HG03139 (cell line): ENCODE measurements around the gene EYS.

Experiments used
- ATAC-seq: cut with Tn5 transposase; IDR thresholded peaks from one replicate; pipeline ENCODE4 v1.9.1; 2021; ENCODE audit not compliant: unreplicated experiment

EYS gene

GRCh38 chr6:64737418-64737817 is 969.6 kb downstream of the EYS start:
- ATAC-seq = no peak

GRCh38 chr6:64736421-64736950 is 970.5 kb downstream of the EYS start:
- no peak for ATAC-seq

- no peak for ATAC-seq
Observed at GRCh38 chr6:64733433-64733832, 973.6 kb downstream of the EYS start.

GRCh38 chr6:64732888-64733287 is 974.1 kb downstream of the EYS start:
- no peak for ATAC-seq

- no peak for ATAC-seq
Observed at GRCh38 chr6:64729522-64729921, 977.5 kb downstream of the EYS start.

GRCh38 chr6:64727075-64727474 is 980.0 kb downstream of the EYS start:
- no peak for ATAC-seq

- ATAC-seq = no peak
Observed at GRCh38 chr6:64724091-64724490, 982.9 kb downstream of the EYS start.

GRCh38 chr6:64723327-64724058 is 983.5 kb downstream of the EYS start:
- no peak for ATAC-seq

GRCh38 chr6:64721865-64722264 is 985.2 kb downstream of the EYS start:
- no peak for ATAC-seq

GRCh38 chr6:64717281-64717680 is 989.7 kb downstream of the EYS start:
- no peak for ATAC-seq

- no peak for ATAC-seq
Observed at GRCh38 chr6:64715624-64716023, 991.4 kb downstream of the EYS start.

- no peak for ATAC-seq
Observed at GRCh38 chr6:64714073-64714472, 993.0 kb downstream of the EYS start.

- ATAC-seq = no peak
Observed at GRCh38 chr6:64713175-64713574, 993.9 kb downstream of the EYS start.

- no peak for ATAC-seq
Observed at GRCh38 chr6:64712606-64713005, 994.4 kb downstream of the EYS start.

GRCh38 chr6:64703922-64704321 is 1003.1 kb downstream of the EYS start:
- no peak for ATAC-seq

GRCh38 chr6:64696053-64696452 is 1011.0 kb downstream of the EYS start:
- no peak for ATAC-seq

- no peak for ATAC-seq
Observed at GRCh38 chr6:64694356-64694755, 1012.7 kb downstream of the EYS start.

- no peak for ATAC-seq
Observed at GRCh38 chr6:64691064-64691463, 1016.0 kb downstream of the EYS start.

- ATAC-seq = no peak
Observed at GRCh38 chr6:64685401-64685800, 1021.6 kb downstream of the EYS start.

- ATAC-seq = no peak
Observed at GRCh38 chr6:64683682-64684081, 1023.3 kb downstream of the EYS start.

- no peak for ATAC-seq
Observed at GRCh38 chr6:64681416-64682160, 1025.4 kb downstream of the EYS start.

- ATAC-seq = no peak
Observed at GRCh38 chr6:64680446-64680845, 1026.6 kb downstream of the EYS start.
